Activated naive CD4-positive, alpha-beta T cell treated with anti-CD3 and anti-CD28 coated beads, Interleukin-2, amount 50 U/mL, for 72 hours (primary cell): ENCODE measurements around the gene PHIP. TPM values are rescaled to one million over a fixed set of nuclear protein-coding genes. Genes with fewer than 3 reads are reported as not detected.

Source experiments
- ATAC-seq, 2 donors: fragments of 150-1000 bp; cut with Tn5 transposase; 2 replicates each; pipeline ENCODE4 v1.10.0; 2021; ENCODE audit warnings: mild to moderate bottlenecking in 2 of 2, moderate library complexity in 2 of 2
- DNase-seq, 2 donors: peaks; one replicate each; pipeline ENCODE4 v3.0.0; 2021 to 2022; ENCODE audit warnings: low spot score in 2 of 2
- H3K27ac Mint-ChIP-seq, 2 donors: one replicate each; pipeline ENCODE4 v1.8.0; 2022; ENCODE audit warnings: mild to moderate bottlenecking in 2 of 2, mixed read lengths in 2 of 2
- H3K36me3 Mint-ChIP-seq, 2 donors: one replicate each; pipeline ENCODE4 v1.8.0; 2022; ENCODE audit warnings: mixed read lengths in 2 of 2
- H3K9me3 Mint-ChIP-seq, 2 donors: one replicate each; pipeline ENCODE4 v1.8.0; 2022; ENCODE audit warnings: mixed read lengths in 2 of 2
- total RNA-seq, 2 donors: library from RNA; stranded (reverse); gene quantifications; one replicate each; pipeline ENCODE4 v1.2.3, GENCODE V29; 2022

The PHIP gene
- total RNA-seq, 2 donors from 2014 or later = 26.8 to 37.8 TPM

- peak in 1 of 2 donors; percentile 65 for ATAC-seq
- Mint-ChIP-seq H3K9me3 (no peaks in the 10 kb centered on the region), H3K27ac (no peak overlapping the region), H3K36me3 (peaks cover 11 to 34% of the 10 kb centered on the region in 2 donors)
- no peak for DNase-seq
Measured at GRCh38 chr6:79042088-79042798, 35.8 kb downstream of the PHIP start.

GRCh38 chr6:79040083-79040482 lies 38.0 kb downstream of the PHIP start:
- peak; percentile 96 to 99 for ATAC-seq
- Mint-ChIP-seq H3K36me3 (peaks cover 21 to 46% of the 10 kb centered on the region in 2 donors), H3K9me3 (no peaks in the 10 kb centered on the region), H3K27ac (no peak overlapping the region)
- DNase-seq = no peak

GRCh38 chr6:79038061-79038460 lies 40.0 kb downstream of the PHIP start:
- Mint-ChIP-seq H3K36me3 (peaks cover 25 to 52% of the 10 kb centered on the region in 2 donors), H3K27ac (no peak overlapping the region), H3K9me3 (no peaks in the 10 kb centered on the region)
- ATAC-seq = no peak
- no peak for DNase-seq

- Mint-ChIP-seq H3K36me3 (peaks cover 32 to 51% of the 10 kb centered on the region in 2 donors), H3K27ac (peak overlapping the region in 1 of 2 donors; percentile 21), H3K9me3 (no peaks in the 10 kb centered on the region)
- ATAC-seq (peak; percentile 91 to 95), DNase-seq (no peak)
Measured at GRCh38 chr6:79034865-79035264, 43.2 kb downstream of the PHIP start.

GRCh38 chr6:79033279-79033678 lies 44.8 kb downstream of the PHIP start:
- Mint-ChIP-seq H3K36me3 (peaks cover 21 to 39% of the 10 kb centered on the region in 2 donors), H3K27ac (no peak overlapping the region)
- ATAC-seq = no peak

GRCh38 chr6:79031821-79032590 lies 46.0 kb downstream of the PHIP start:
- peaks cover 21 to 26% of the 10 kb centered on the region in 2 donors for H3K36me3 Mint-ChIP-seq
- no peak for DNase-seq
- H3K9me3 Mint-ChIP-seq = no peaks in the 10 kb centered on the region
- ATAC-seq = no peak
- H3K27ac Mint-ChIP-seq = no peak overlapping the region

More at GRCh38 chr6:79033279-79033678, 44.8 kb downstream of the PHIP start:
- H3K9me3 Mint-ChIP-seq = no peaks in the 10 kb centered on the region
- DNase-seq = no peak

- Mint-ChIP-seq H3K27ac (no peak overlapping the region), H3K36me3 (peaks cover 12 to 15% of the 10 kb centered on the region in 2 donors)
Measured at GRCh38 chr6:79030511-79030910, 47.5 kb downstream of the PHIP start.

GRCh38 chr6:79030023-79030422 lies 48.0 kb downstream of the PHIP start:
- no peak for DNase-seq
- peaks cover 10 to 12% of the 10 kb centered on the region in 2 donors for H3K36me3 Mint-ChIP-seq
- H3K27ac Mint-ChIP-seq = no peak overlapping the region
- no peaks in the 10 kb centered on the region for H3K9me3 Mint-ChIP-seq
- no peak for ATAC-seq

More at GRCh38 chr6:79030511-79030910, 47.5 kb downstream of the PHIP start:
- no peaks in the 10 kb centered on the region for H3K9me3 Mint-ChIP-seq
- no peak for ATAC-seq
- no peak for DNase-seq

- H3K27ac Mint-ChIP-seq = peak overlapping the region in 1 of 2 donors; percentile 61
- DNase-seq = no peak
- H3K9me3 Mint-ChIP-seq = no peaks in the 10 kb centered on the region
- no peak for ATAC-seq
- H3K36me3 Mint-ChIP-seq = peaks cover 7% of the 10 kb centered on the region in 2 donors
Measured at GRCh38 chr6:79028641-79029314, 49.3 kb downstream of the PHIP start.

GRCh38 chr6:79011940-79012339 lies 66.1 kb downstream of the PHIP start:
- H3K36me3 Mint-ChIP-seq = peaks cover 6 to 13% of the 10 kb centered on the region in 2 donors
- H3K27ac Mint-ChIP-seq = no peak overlapping the region
- ATAC-seq (no peak), DNase-seq (no peak)
- H3K9me3 Mint-ChIP-seq = no peaks in the 10 kb centered on the region

GRCh38 chr6:79010422-79010821 lies 67.6 kb downstream of the PHIP start:
- Mint-ChIP-seq H3K9me3 (no peaks in the 10 kb centered on the region), H3K27ac (no peak overlapping the region), H3K36me3 (peaks cover 0 to 7% of the 10 kb centered on the region in 2 donors)
- ATAC-seq = no peak
- no peak for DNase-seq

GRCh38 chr6:79009819-79010218 lies 68.2 kb downstream of the PHIP start:
- Mint-ChIP-seq H3K9me3 (no peaks in the 10 kb centered on the region), H3K27ac (no peak overlapping the region), H3K36me3 (peaks cover 0 to 2% of the 10 kb centered on the region in 2 donors)
- DNase-seq (no peak), ATAC-seq (no peak)

- no peak overlapping the region for H3K27ac Mint-ChIP-seq
- H3K36me3 Mint-ChIP-seq = peaks cover 8 to 10% of the 10 kb centered on the region in 2 donors
- no peaks in the 10 kb centered on the region for H3K9me3 Mint-ChIP-seq
- DNase-seq (no peak), ATAC-seq (no peak)
Measured at GRCh38 chr6:79005497-79005896, 72.6 kb downstream of the PHIP start.

GRCh38 chr6:79005024-79005423 lies 73.0 kb downstream of the PHIP start:
- H3K36me3 Mint-ChIP-seq = peaks cover 8 to 10% of the 10 kb centered on the region in 2 donors
- H3K27ac Mint-ChIP-seq = no peak overlapping the region

GRCh38 chr6:79004239-79004638 lies 73.8 kb downstream of the PHIP start:
- ATAC-seq = no peak
- H3K36me3 Mint-ChIP-seq = peaks cover 8 to 10% of the 10 kb centered on the region in 2 donors
- no peaks in the 10 kb centered on the region for H3K9me3 Mint-ChIP-seq
- no peak for DNase-seq
- H3K27ac Mint-ChIP-seq = no peak overlapping the region

More at GRCh38 chr6:79005024-79005423, 73.0 kb downstream of the PHIP start:
- ATAC-seq (no peak), DNase-seq (no peak)
- no peaks in the 10 kb centered on the region for H3K9me3 Mint-ChIP-seq

GRCh38 chr6:79001415-79001814 lies 76.6 kb downstream of the PHIP start:
- no peak for DNase-seq
- ATAC-seq = no peak
- H3K36me3 Mint-ChIP-seq = peaks cover 24 to 28% of the 10 kb centered on the region in 2 donors
- H3K9me3 Mint-ChIP-seq = no peaks in the 10 kb centered on the region
- no peak overlapping the region for H3K27ac Mint-ChIP-seq

- DNase-seq (no peak), ATAC-seq (no peak)
- no peak overlapping the region for H3K27ac Mint-ChIP-seq
- peaks cover 24 to 39% of the 10 kb centered on the region in 2 donors for H3K36me3 Mint-ChIP-seq
- H3K9me3 Mint-ChIP-seq = no peaks in the 10 kb centered on the region
Measured at GRCh38 chr6:78999737-79000136, 78.3 kb downstream of the PHIP start.
